ENCODE measurements around the gene STAB1. TPM values are rescaled to one million over a fixed set of nuclear protein-coding genes. Genes with fewer than 3 reads are reported as not detected.

Gene STAB1
- total RNA-seq, 2 experiments from 2014 or later: not detected

GRCh38 chr3:52498137-52499054 is 3.3 kb downstream of the STAB1 start:
- CTCF ChIA-PET: no interaction called here

GRCh38 chr3:52501046-52501445 is 5.9 kb downstream of the STAB1 start:
- ChIA-PET CTCF (no interaction called here), POLR2A (no interaction called here)

More at GRCh38 chr3:52498137-52499054, 3.3 kb downstream of the STAB1 start:
- POLR2A ChIA-PET: no interaction called here

- CTCF ChIA-PET: no interaction called here
- POLR2A ChIA-PET: no interaction called here
Measured at GRCh38 chr3:52502001-52502400, 6.9 kb downstream of the STAB1 start.

- ChIA-PET CTCF (no interaction called here), POLR2A (no interaction called here)
Measured at GRCh38 chr3:52502808-52503350, 7.7 kb downstream of the STAB1 start.

GRCh38 chr3:52503788-52504424 is 8.8 kb downstream of the STAB1 start:
- ChIA-PET POLR2A (interaction anchor here (0.6 kb wide), 1 partner anchor 703 kb away, joined by 3 read pairs; no protein-coding TSS in a partner anchor), CTCF (no interaction called here)

GRCh38 chr3:52504977-52505376 is 9.8 kb downstream of the STAB1 start:
- POLR2A ChIA-PET: no interaction called here
- CTCF ChIA-PET: no interaction called here

GRCh38 chr3:52506266-52506966 is 11.3 kb downstream of the STAB1 start:
- ChIA-PET POLR2A (no interaction called here), CTCF (no interaction called here)

- POLR2A ChIA-PET: no interaction called here
- CTCF ChIA-PET: no interaction called here
Measured at GRCh38 chr3:52507359-52507758, 12.2 kb downstream of the STAB1 start.

- POLR2A ChIA-PET: no interaction called here
- CTCF ChIA-PET: no interaction called here
Measured at GRCh38 chr3:52509753-52510328, 14.7 kb downstream of the STAB1 start.

GRCh38 chr3:52511509-52511908 is 16.4 kb downstream of the STAB1 start:
- ChIA-PET CTCF (interaction anchor here (1.2 kb wide), 1 partner anchor 21 kb away, joined by 3 read pairs; no protein-coding TSS in a partner anchor), POLR2A (no interaction called here)

- POLR2A ChIA-PET: no interaction called here
- CTCF ChIA-PET: interaction anchor here (1.2 kb wide), 1 partner anchor 21 kb away, joined by 3 read pairs; no protein-coding TSS in a partner anchor
Measured at GRCh38 chr3:52512105-52512504, 17.0 kb downstream of the STAB1 start.

GRCh38 chr3:52512727-52513126 is 17.6 kb downstream of the STAB1 start:
- ChIA-PET CTCF (interaction anchor here (1.2 kb wide), 1 partner anchor 22 kb away, joined by 3 read pairs; no protein-coding TSS in a partner anchor), POLR2A (no interaction called here)

GRCh38 chr3:52513281-52513680 is 18.1 kb downstream of the STAB1 start:
- ChIA-PET CTCF (no interaction called here), POLR2A (no interaction called here)

- ChIA-PET POLR2A (no interaction called here), CTCF (no interaction called here)
Measured at GRCh38 chr3:52514576-52514975, 19.4 kb downstream of the STAB1 start.

GRCh38 chr3:52515192-52515591 is 20.1 kb downstream of the STAB1 start:
- ChIA-PET POLR2A (no interaction called here), CTCF (no interaction called here)

- POLR2A ChIA-PET: no interaction called here
- CTCF ChIA-PET: no interaction called here
Measured at GRCh38 chr3:52516509-52517195, 21.5 kb downstream of the STAB1 start.

GRCh38 chr3:52517796-52518722 is 22.9 kb downstream of the STAB1 start:
- CTCF ChIA-PET: interaction anchor here (1.1 kb wide), 1 partner anchor 32 kb away, joined by 4 read pairs; no protein-coding TSS in a partner anchor
- POLR2A ChIA-PET: interaction anchor here (0.5 kb wide), 1 partner anchor 72 kb away, joined by 5 read pairs; no protein-coding TSS in a partner anchor
